Esophagus squamous epithelium (tissue), 4 donors: Measurements from ENCODE around the gene RGL1.

Experiments
- CTCF ChIP-seq, 6 experiments: fragments of 450-650 bp in 4 of 6; fragments of 200-600 bp in 2 of 6; sonication (generic) in 2 of 6; IDR thresholded peaks; one replicate each; pipeline ENCODE4 v1.5.1; 2016 to 2019; ENCODE audit warnings: antibody characterized with exemption in 6 of 6, mild to moderate bottlenecking in 4 of 6, moderate library complexity in 4 of 6
- POLR2A ChIP-seq, 4 donors: fragments of 450-650 bp; IDR thresholded peaks; one replicate each; pipeline ENCODE4 v1.6.1; 2017; ENCODE audit warnings: antibody characterized with exemption in 4 of 4, mild to moderate bottlenecking in 4 of 4, moderate library complexity in 3 of 4

DNA sequence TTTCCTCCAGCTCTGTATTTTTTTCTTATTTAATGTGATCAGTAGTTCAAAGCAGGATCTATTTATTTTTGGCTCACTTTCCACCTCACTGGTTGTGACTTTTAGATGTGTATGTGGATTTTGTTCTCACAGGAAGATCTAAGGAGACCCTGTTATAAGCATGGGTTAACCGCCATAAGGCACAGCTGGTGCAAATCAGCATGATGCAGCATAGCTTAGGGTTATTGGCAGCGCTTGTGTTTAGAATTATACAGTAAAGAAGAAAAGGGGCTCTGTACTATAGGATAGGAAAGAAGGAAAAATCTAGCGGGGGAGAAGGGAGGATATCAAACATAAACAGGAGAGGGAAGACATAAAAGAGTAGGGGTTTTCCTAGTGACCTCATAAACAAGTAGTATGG is 26.9 kb upstream of the RGL1 start:
- TF ChIP-seq CTCF (IDR thresholded peaks at IDR 0.05) (no peak), POLR2A (IDR thresholded peaks at IDR 0.05) (no peak)
